ENCODE results near the gene STK4.

The STK4 gene

GRCh38 chr20:45080867-45081624 lies 114.7 kb downstream of the STK4 start:
- Histone ChIP-seq H3K4me3 (ENCODE audit: insufficient read depth, low read depth, low read length) (no peak overlapping the region), H3K27ac (ENCODE audit: insufficient read depth, low read depth, low read length, poor library complexity, severe bottlenecking) (no peak overlapping the region), H3K27me3 (ENCODE audit: control insufficient read depth, insufficient read depth, low read length, poor library complexity, severe bottlenecking) (no peaks in the 10 kb centered on the region), H3K9me3 (ENCODE audit: control insufficient read depth, low read length) (no peaks in the 10 kb centered on the region), H3K4me1 (ENCODE audit: control insufficient read depth, insufficient read depth, low read length) (no peaks in the 10 kb centered on the region), H3K36me3 (ENCODE audit: control insufficient read depth, insufficient read depth, low read length) (peaks cover 23% of the 10 kb centered on the region)
- WGBS, 2 experiments, result 98 to 99% methylated on average over 3 of the region's 5 CpGs

- H3K36me3 ChIP-seq (ENCODE audit: control insufficient read depth, insufficient read depth, low read length), result peaks cover 23% of the 10 kb centered on the region
- 92 to 93% methylated on average over 2 to 3 of the region's 3 CpGs for WGBS, 2 experiments
Observed at GRCh38 chr20:45082468-45082867, 116.2 kb downstream of the STK4 start.

GRCh38 chr20:45083127-45083526 lies 116.8 kb downstream of the STK4 start:
- no peak overlapping the region for H3K27ac ChIP-seq (ENCODE audit: insufficient read depth, low read depth, low read length, poor library complexity, severe bottlenecking)
- no peaks in the 10 kb centered on the region for H3K27me3 ChIP-seq (ENCODE audit: control insufficient read depth, insufficient read depth, low read length, poor library complexity, severe bottlenecking)
- no peaks in the 10 kb centered on the region for H3K9me3 ChIP-seq (ENCODE audit: control insufficient read depth, low read length)
- no peaks in the 10 kb centered on the region for H3K4me1 ChIP-seq (ENCODE audit: control insufficient read depth, insufficient read depth, low read length)
- 100% methylated on average over 1 of the region's 1 CpG for WGBS, 2 experiments
- H3K36me3 ChIP-seq (ENCODE audit: control insufficient read depth, insufficient read depth, low read length), result peaks cover 23% of the 10 kb centered on the region
- no peak overlapping the region for H3K4me3 ChIP-seq (ENCODE audit: insufficient read depth, low read depth, low read length)

More at GRCh38 chr20:45082468-45082867, 116.2 kb downstream of the STK4 start:
- Histone ChIP-seq H3K27ac (ENCODE audit: insufficient read depth, low read depth, low read length, poor library complexity, severe bottlenecking) (no peak overlapping the region), H3K27me3 (ENCODE audit: control insufficient read depth, insufficient read depth, low read length, poor library complexity, severe bottlenecking) (no peaks in the 10 kb centered on the region), H3K4me3 (ENCODE audit: insufficient read depth, low read depth, low read length) (no peak overlapping the region), H3K4me1 (ENCODE audit: control insufficient read depth, insufficient read depth, low read length) (no peaks in the 10 kb centered on the region), H3K9me3 (ENCODE audit: control insufficient read depth, low read length) (no peaks in the 10 kb centered on the region)

GRCh38 chr20:45085289-45085688 lies 119.0 kb downstream of the STK4 start:
- 91 to 96% methylated on average over 2 of the region's 2 CpGs for WGBS, 2 experiments
- Histone ChIP-seq H3K27me3 (ENCODE audit: control insufficient read depth, insufficient read depth, low read length, poor library complexity, severe bottlenecking) (no peaks in the 10 kb centered on the region), H3K9me3 (ENCODE audit: control insufficient read depth, low read length) (no peaks in the 10 kb centered on the region), H3K4me1 (ENCODE audit: control insufficient read depth, insufficient read depth, low read length) (no peaks in the 10 kb centered on the region), H3K27ac (ENCODE audit: insufficient read depth, low read depth, low read length, poor library complexity, severe bottlenecking) (no peak overlapping the region), H3K36me3 (ENCODE audit: control insufficient read depth, insufficient read depth, low read length) (peaks cover 20% of the 10 kb centered on the region), H3K4me3 (ENCODE audit: insufficient read depth, low read depth, low read length) (no peak overlapping the region)

- no peaks in the 10 kb centered on the region for H3K9me3 ChIP-seq (ENCODE audit: control insufficient read depth, low read length)
- no peak overlapping the region for H3K4me3 ChIP-seq (ENCODE audit: insufficient read depth, low read depth, low read length)
- H3K27ac ChIP-seq (ENCODE audit: insufficient read depth, low read depth, low read length, poor library complexity, severe bottlenecking), result no peak overlapping the region
- peaks cover 15% of the 10 kb centered on the region for H3K36me3 ChIP-seq (ENCODE audit: control insufficient read depth, insufficient read depth, low read length)
- WGBS, 2 experiments, result 83 to 86% methylated on average over 1 of the region's 1 CpG
- no peaks in the 10 kb centered on the region for H3K4me1 ChIP-seq (ENCODE audit: control insufficient read depth, insufficient read depth, low read length)
- H3K27me3 ChIP-seq (ENCODE audit: control insufficient read depth, insufficient read depth, low read length, poor library complexity, severe bottlenecking), result no peaks in the 10 kb centered on the region
Observed at GRCh38 chr20:45085867-45086266, 119.6 kb downstream of the STK4 start.

GRCh38 chr20:45087097-45087790 lies 120.9 kb downstream of the STK4 start:
- peaks cover 7% of the 10 kb centered on the region for H3K36me3 ChIP-seq (ENCODE audit: control insufficient read depth, insufficient read depth, low read length)
- no peak overlapping the region for H3K4me3 ChIP-seq (ENCODE audit: insufficient read depth, low read depth, low read length)
- 90 to 99% methylated on average over 2 to 3 of the region's 3 CpGs for WGBS, 2 experiments
- no peaks in the 10 kb centered on the region for H3K27me3 ChIP-seq (ENCODE audit: control insufficient read depth, insufficient read depth, low read length, poor library complexity, severe bottlenecking)
- no peaks in the 10 kb centered on the region for H3K4me1 ChIP-seq (ENCODE audit: control insufficient read depth, insufficient read depth, low read length)
- H3K9me3 ChIP-seq (ENCODE audit: control insufficient read depth, low read length), result no peaks in the 10 kb centered on the region
- H3K27ac ChIP-seq (ENCODE audit: insufficient read depth, low read depth, low read length, poor library complexity, severe bottlenecking), result no peak overlapping the region

GRCh38 chr20:45087814-45088213 lies 121.5 kb downstream of the STK4 start:
- H3K27me3 ChIP-seq (ENCODE audit: control insufficient read depth, insufficient read depth, low read length, poor library complexity, severe bottlenecking), result no peaks in the 10 kb centered on the region
- 82 to 91% methylated on average over 1 of the region's 1 CpG for WGBS, 2 experiments
- no peaks in the 10 kb centered on the region for H3K9me3 ChIP-seq (ENCODE audit: control insufficient read depth, low read length)
- H3K36me3 ChIP-seq (ENCODE audit: control insufficient read depth, insufficient read depth, low read length), result peaks cover 6% of the 10 kb centered on the region
- H3K27ac ChIP-seq (ENCODE audit: insufficient read depth, low read depth, low read length, poor library complexity, severe bottlenecking), result no peak overlapping the region
- no peak overlapping the region for H3K4me3 ChIP-seq (ENCODE audit: insufficient read depth, low read depth, low read length)
- no peaks in the 10 kb centered on the region for H3K4me1 ChIP-seq (ENCODE audit: control insufficient read depth, insufficient read depth, low read length)

- peaks cover 2% of the 10 kb centered on the region for H3K36me3 ChIP-seq (ENCODE audit: control insufficient read depth, insufficient read depth, low read length)
- H3K4me3 ChIP-seq (ENCODE audit: insufficient read depth, low read depth, low read length), result no peak overlapping the region
- WGBS, 2 experiments, result 82 to 85% methylated on average over 7 of the region's 7 CpGs
- no peaks in the 10 kb centered on the region for H3K9me3 ChIP-seq (ENCODE audit: control insufficient read depth, low read length)
- H3K4me1 ChIP-seq (ENCODE audit: control insufficient read depth, insufficient read depth, low read length), result no peaks in the 10 kb centered on the region
- H3K27me3 ChIP-seq (ENCODE audit: control insufficient read depth, insufficient read depth, low read length, poor library complexity, severe bottlenecking), result no peaks in the 10 kb centered on the region
- H3K27ac ChIP-seq (ENCODE audit: insufficient read depth, low read depth, low read length, poor library complexity, severe bottlenecking), result no peak overlapping the region
Observed at GRCh38 chr20:45088247-45088646, 121.9 kb downstream of the STK4 start.

- H3K27ac ChIP-seq (ENCODE audit: insufficient read depth, low read depth, low read length, poor library complexity, severe bottlenecking), result no peak overlapping the region
- H3K9me3 ChIP-seq (ENCODE audit: control insufficient read depth, low read length), result no peaks in the 10 kb centered on the region
- WGBS, 2 experiments, result 90 to 91% methylated on average over 3 of the region's 3 CpGs
- no peaks in the 10 kb centered on the region for H3K4me1 ChIP-seq (ENCODE audit: control insufficient read depth, insufficient read depth, low read length)
- H3K4me3 ChIP-seq (ENCODE audit: insufficient read depth, low read depth, low read length), result no peak overlapping the region
- no peaks in the 10 kb centered on the region for H3K36me3 ChIP-seq (ENCODE audit: control insufficient read depth, insufficient read depth, low read length)
- no peaks in the 10 kb centered on the region for H3K27me3 ChIP-seq (ENCODE audit: control insufficient read depth, insufficient read depth, low read length, poor library complexity, severe bottlenecking)
Observed at GRCh38 chr20:45090481-45090880, 124.2 kb downstream of the STK4 start.

GRCh38 chr20:45091366-45091765 lies 125.1 kb downstream of the STK4 start:
- Histone ChIP-seq H3K4me3 (ENCODE audit: insufficient read depth, low read depth, low read length) (no peak overlapping the region), H3K4me1 (ENCODE audit: control insufficient read depth, insufficient read depth, low read length) (no peaks in the 10 kb centered on the region), H3K36me3 (ENCODE audit: control insufficient read depth, insufficient read depth, low read length) (no peaks in the 10 kb centered on the region), H3K9me3 (ENCODE audit: control insufficient read depth, low read length) (no peaks in the 10 kb centered on the region), H3K27ac (ENCODE audit: insufficient read depth, low read depth, low read length, poor library complexity, severe bottlenecking) (no peak overlapping the region), H3K27me3 (ENCODE audit: control insufficient read depth, insufficient read depth, low read length, poor library complexity, severe bottlenecking) (no peaks in the 10 kb centered on the region)
- 92 to 95% methylated on average over 3 of the region's 3 CpGs for WGBS, 2 experiments
